ENCODE data around the gene KIAA0408. TPM values are rescaled to one million over a fixed set of nuclear protein-coding genes. Genes with fewer than 3 reads are reported as not detected.
A peak's percentile ranks its signal among the peaks of the same experiment; 100 is the strongest.

KIAA0408 gene
- total RNA-seq, 1 experiment from 2014 or later, result 3.1 TPM

DNA sequence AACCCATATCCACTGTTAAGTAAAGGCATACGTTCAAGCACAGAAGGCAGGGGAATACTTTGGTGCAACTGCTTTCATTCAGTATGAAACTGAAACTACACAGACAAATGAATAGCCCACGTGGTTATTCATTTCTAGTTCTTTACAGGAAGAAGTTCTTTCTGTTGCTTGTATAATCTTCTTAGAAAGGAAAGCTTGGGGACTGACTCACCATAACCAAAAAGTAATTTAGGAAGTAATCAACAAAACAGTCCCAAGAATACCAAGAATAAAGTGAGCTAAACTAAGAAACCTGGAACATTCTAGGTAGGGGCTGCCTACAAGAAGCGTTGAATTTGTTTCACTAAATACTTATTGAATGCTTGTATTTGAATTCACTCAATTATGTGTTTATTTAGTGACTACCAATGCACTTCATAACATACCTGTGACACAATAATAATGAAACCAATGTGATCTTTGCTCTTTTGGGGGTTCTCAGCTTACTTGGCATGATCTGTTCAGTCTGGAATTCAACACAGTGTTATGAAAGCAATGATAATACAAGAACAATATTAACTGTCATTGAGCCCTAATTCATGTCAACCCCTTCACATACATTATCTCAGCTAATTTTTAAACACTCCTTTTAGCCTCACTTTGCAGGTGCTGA lies 25.1 kb upstream of the KIAA0408 start:
- peaks cover 10% of the 10 kb centered on the region; the same call in 1 of the 2 replicates for H3K4me1 ChIP-seq (ENCODE audit: insufficient read depth, low read length)
- H2BK12ac ChIP-seq (ENCODE audit: insufficient read length, low read depth, low read length), result no peak overlapping the region
- DNase-seq, result no peak
- no peak overlapping the region for H3K14ac ChIP-seq (ENCODE audit: insufficient read depth, low read length)
- H2AFZ ChIP-seq (ENCODE audit: low read length), result no peak overlapping the region
- no peak overlapping the region for H2AK5ac ChIP-seq (ENCODE audit: insufficient read length, low read length)
- Mint-ChIP-seq H3K27me3 (ENCODE audit: low read depth) (no peaks in the 10 kb centered on the region), H3K9me3 (no peaks in the 10 kb centered on the region; a peak in 1 of 5 replicates), H3K27ac (peak overlapping the region; percentile 91 to 100 (median 99)), H3K36me3 (ENCODE audit: insufficient read depth in 1 of 3, low read depth in 3 of 3) (peaks cover 1 to 25% (median 14%) of the 10 kb centered on the region in 3 experiments; a peak in 5 of 7 replicates), H3K4me3 (no peak overlapping the region), H3K4me1 (peaks cover 76 to 77% of the 10 kb centered on the region in 2 experiments)
- H3K9me3 ChIP-seq (ENCODE audit: control insufficient read depth, low read depth, low read length), result no peaks in the 10 kb centered on the region
- peak overlapping the region; percentile 99 for H3K27ac ChIP-seq (ENCODE audit: insufficient read length, low read depth, low read length)
- no peak overlapping the region for H4K8ac ChIP-seq (replicated peaks; ENCODE audit: insufficient read length, low read depth, low read length)
- no peak overlapping the region for H3K18ac ChIP-seq (ENCODE audit: insufficient read length, low read depth, low read length)
- H3K79me2 ChIP-seq (ENCODE audit: insufficient read depth, low read length), result no peaks in the 10 kb centered on the region
- no peaks in the 10 kb centered on the region for H3K27me3 ChIP-seq (ENCODE audit: insufficient read depth, low read length)
- no peak overlapping the region for H3K9ac ChIP-seq (ENCODE audit: extremely low read depth, insufficient read length, low read length)
- H3K23ac ChIP-seq (ENCODE audit: insufficient read length, low read depth, low read length), result no peak overlapping the region
- no peaks in the 10 kb centered on the region for H4K20me1 ChIP-seq (ENCODE audit: control insufficient read depth, insufficient read depth, insufficient read length)
- no peak overlapping the region for H2BK120ac ChIP-seq (ENCODE audit: low read depth, low read length, poor library complexity, severe bottlenecking)
- H3K4me2 ChIP-seq (ENCODE audit: insufficient read depth, insufficient read length, low read length), result peak overlapping the region; percentile 65
- no peak overlapping the region for H4K5ac ChIP-seq (ENCODE audit: insufficient read length, low read depth, low read length)
- no peak overlapping the region for H3K56ac ChIP-seq (ENCODE audit: insufficient read length, low read depth, low read length)
- no peak overlapping the region for H2BK5ac ChIP-seq (ENCODE audit: insufficient read length, low read length)
- H3K23me2 ChIP-seq (ENCODE audit: insufficient read length, low read depth, low read length, poor library complexity, severe bottlenecking), result no peaks in the 10 kb centered on the region
- WGBS (ENCODE audit: extremely low coverage, insufficient read length, low lambda C conversion rate), result no CpG with 5 or more reads among the region's 3 CpGs
- H3K4ac ChIP-seq (ENCODE audit: low read depth, low read length), result no peak overlapping the region
- H2BK20ac ChIP-seq (ENCODE audit: low read depth, low read length, poor library complexity, severe bottlenecking), result no peak overlapping the region
- H4K91ac ChIP-seq (ENCODE audit: insufficient read length, low read depth, low read length), result no peak overlapping the region
- no peak overlapping the region for H2BK15ac ChIP-seq (ENCODE audit: low read depth, low read length)
- H3K79me1 ChIP-seq (ENCODE audit: insufficient read depth, low read depth, low read length, poor library complexity, severe bottlenecking), result no peaks in the 10 kb centered on the region
- TF ChIP-seq, protein P1, sequence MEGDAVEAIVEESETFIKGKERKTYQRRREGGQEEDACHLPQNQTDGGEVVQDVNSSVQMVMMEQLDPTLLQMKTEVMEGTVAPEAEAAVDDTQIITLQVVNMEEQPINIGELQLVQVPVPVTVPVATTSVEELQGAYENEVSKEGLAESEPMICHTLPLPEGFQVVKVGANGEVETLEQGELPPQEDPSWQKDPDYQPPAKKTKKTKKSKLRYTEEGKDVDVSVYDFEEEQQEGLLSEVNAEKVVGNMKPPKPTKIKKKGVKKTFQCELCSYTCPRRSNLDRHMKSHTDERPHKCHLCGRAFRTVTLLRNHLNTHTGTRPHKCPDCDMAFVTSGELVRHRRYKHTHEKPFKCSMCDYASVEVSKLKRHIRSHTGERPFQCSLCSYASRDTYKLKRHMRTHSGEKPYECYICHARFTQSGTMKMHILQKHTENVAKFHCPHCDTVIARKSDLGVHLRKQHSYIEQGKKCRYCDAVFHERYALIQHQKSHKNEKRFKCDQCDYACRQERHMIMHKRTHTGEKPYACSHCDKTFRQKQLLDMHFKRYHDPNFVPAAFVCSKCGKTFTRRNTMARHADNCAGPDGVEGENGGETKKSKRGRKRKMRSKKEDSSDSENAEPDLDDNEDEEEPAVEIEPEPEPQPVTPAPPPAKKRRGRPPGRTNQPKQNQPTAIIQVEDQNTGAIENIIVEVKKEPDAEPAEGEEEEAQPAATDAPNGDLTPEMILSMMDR (conservative IDR thresholded peaks at IDR 0.05), result no peak
- H3T11ph ChIP-seq (ENCODE audit: low read length), result no peak overlapping the region

Measured in H9 (cell line).